HepG2 (cell line): ENCODE data around the gene EFNA3. TPM values are rescaled to one million over a fixed set of nuclear protein-coding genes. Genes with fewer than 3 reads are reported as not detected.
A peak's percentile ranks its signal among the peaks of the same experiment; 100 is the strongest.

Experiments used
- CAMTA2 ChIP-seq: sonication (generic); formaldehyde crosslinking; IDR thresholded peaks from 2 replicates; pipeline ENCODE4 v1.4.0; 2020; ENCODE audit warnings: mild to moderate bottlenecking, missing genetic modification reagents, borderline replicate concordance
- CC2D1A ChIP-seq: sonication (generic); formaldehyde crosslinking; IDR thresholded peaks from 2 replicates; pipeline ENCODE4 v1.8.1; 2023; ENCODE audit warnings: mild to moderate bottlenecking, missing genetic modification reagents
- DMAP1 ChIP-seq: IDR thresholded peaks from 2 replicates; pipeline ENCODE4 v1.6.1; 2016
- MAZ ChIP-seq, 2 experiments: sonication (generic) in 1 of 2; formaldehyde crosslinking in 1 of 2; IDR thresholded peaks; 2 replicates each; pipeline versions ENCODE4 v1.5.0 to v1.6.1; 2012 to 2020; ENCODE audit warnings: low read depth in 2 of 2, mild to moderate bottlenecking in 2 of 2, borderline replicate concordance in 1 of 2, improper control_type of control experiment in 1 of 2, low read length in 1 of 2, missing genetic modification reagents in 1 of 2, moderate library complexity in 1 of 2
- MED13 ChIP-seq: sonication (generic); formaldehyde crosslinking; IDR thresholded peaks from 2 replicates; pipeline ENCODE4 v1.5.0; 2020; ENCODE audit warnings: missing genetic modification reagents
- MLLT10 ChIP-seq: sonication (generic); formaldehyde crosslinking; IDR thresholded peaks from 2 replicates; pipeline ENCODE4 v1.4.0; 2020; ENCODE audit warnings: missing genetic modification reagents
- MNT ChIP-seq: fragments of 450-650 bp; IDR thresholded peaks from 2 replicates; pipeline ENCODE4 v1.6.1; 2016
- TARDBP ChIP-seq: sonication (generic); formaldehyde crosslinking; IDR thresholded peaks from 2 replicates; pipeline ENCODE4 v1.8.0; 2022; ENCODE audit warnings: mild to moderate bottlenecking, missing genetic modification reagents
- ZFX ChIP-seq: sonication (generic); formaldehyde crosslinking; IDR thresholded peaks from 2 replicates; pipeline ENCODE4 v1.4.0; 2020; ENCODE audit warnings: mild to moderate bottlenecking, low read depth, missing genetic modification reagents, moderate library complexity
- ZNF609 ChIP-seq: sonication (generic); formaldehyde crosslinking; IDR thresholded peaks from 2 replicates; pipeline ENCODE4 v1.4.0; 2020; ENCODE audit warnings: mild to moderate bottlenecking, missing genetic modification reagents, borderline replicate concordance
- polyA plus RNA-seq, 8 experiments: library from polyadenylated mRNA; depleted of rRNA in 3 of 8; stranded (reverse) in 7 of 8; unstranded in 1 of 8; fragments of >200 nt; fragmentation: Illumina TruSeq in 4 of 8; extraction: Trizol in 4 of 8; gene quantifications; 2 replicates each; pipeline versions ENCODE4 v1.2.1 to v1.2.3, GENCODE V29; 2011 to 2016; ENCODE audit warnings: low read depth in 4 of 8, missing spikeins in 1 of 8, mixed read lengths in 1 of 8; ENCODE audit not compliant: insufficient read depth in 1 of 8
- total RNA-seq, 5 experiments: library from RNA; depleted of rRNA; stranded (reverse); fragments of >200 nt; fragmentation: Illumina TruSeq; extraction: Trizol; gene quantifications; 2 replicates each; pipeline ENCODE4 v1.2.3, GENCODE V29; 2016; ENCODE audit warnings: low read depth in 1 of 5
- TF ChIP-seq, protein P1 (sequence below): sonication (generic); formaldehyde crosslinking; IDR thresholded peaks from 2 replicates; pipeline ENCODE4 v1.4.0; 2020; ENCODE audit warnings: missing genetic modification reagents
- TF ChIP-seq, protein P2 (sequence below): IDR thresholded peaks from 2 replicates; pipeline ENCODE4 v1.6.1; 2016; ENCODE audit warnings: low read depth, missing genetic modification reagents, missing compliant biosample characterization

Gene EFNA3
- total and polyA plus RNA-seq, 2 of the 13 experiments (the other 11 are each of a cell fraction or from before 2014, with no cell fraction given), result 1.0 to 5.7 TPM

DNA sequence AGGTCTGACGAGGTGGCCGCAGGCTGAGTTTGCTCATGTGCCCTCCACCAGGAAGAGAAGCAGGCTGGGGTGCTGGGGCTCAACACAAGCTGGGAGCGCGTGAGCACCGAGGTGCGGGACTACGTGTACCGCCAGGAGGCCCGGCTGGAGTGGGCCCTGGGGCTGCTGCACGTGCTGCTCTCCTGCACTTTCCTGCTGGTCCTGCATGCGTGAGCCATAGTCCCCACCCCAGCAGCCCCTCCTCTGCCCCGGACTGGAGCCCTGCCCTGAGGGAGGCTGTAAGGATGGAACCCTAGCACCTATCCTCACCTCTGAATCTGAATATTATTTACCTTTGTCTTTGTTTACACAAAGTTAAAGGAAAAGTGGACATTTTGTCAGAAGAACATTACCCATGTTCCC, 35.3 kb upstream of the EFNA3 start (continued):
- TF ChIP-seq, protein P1, sequence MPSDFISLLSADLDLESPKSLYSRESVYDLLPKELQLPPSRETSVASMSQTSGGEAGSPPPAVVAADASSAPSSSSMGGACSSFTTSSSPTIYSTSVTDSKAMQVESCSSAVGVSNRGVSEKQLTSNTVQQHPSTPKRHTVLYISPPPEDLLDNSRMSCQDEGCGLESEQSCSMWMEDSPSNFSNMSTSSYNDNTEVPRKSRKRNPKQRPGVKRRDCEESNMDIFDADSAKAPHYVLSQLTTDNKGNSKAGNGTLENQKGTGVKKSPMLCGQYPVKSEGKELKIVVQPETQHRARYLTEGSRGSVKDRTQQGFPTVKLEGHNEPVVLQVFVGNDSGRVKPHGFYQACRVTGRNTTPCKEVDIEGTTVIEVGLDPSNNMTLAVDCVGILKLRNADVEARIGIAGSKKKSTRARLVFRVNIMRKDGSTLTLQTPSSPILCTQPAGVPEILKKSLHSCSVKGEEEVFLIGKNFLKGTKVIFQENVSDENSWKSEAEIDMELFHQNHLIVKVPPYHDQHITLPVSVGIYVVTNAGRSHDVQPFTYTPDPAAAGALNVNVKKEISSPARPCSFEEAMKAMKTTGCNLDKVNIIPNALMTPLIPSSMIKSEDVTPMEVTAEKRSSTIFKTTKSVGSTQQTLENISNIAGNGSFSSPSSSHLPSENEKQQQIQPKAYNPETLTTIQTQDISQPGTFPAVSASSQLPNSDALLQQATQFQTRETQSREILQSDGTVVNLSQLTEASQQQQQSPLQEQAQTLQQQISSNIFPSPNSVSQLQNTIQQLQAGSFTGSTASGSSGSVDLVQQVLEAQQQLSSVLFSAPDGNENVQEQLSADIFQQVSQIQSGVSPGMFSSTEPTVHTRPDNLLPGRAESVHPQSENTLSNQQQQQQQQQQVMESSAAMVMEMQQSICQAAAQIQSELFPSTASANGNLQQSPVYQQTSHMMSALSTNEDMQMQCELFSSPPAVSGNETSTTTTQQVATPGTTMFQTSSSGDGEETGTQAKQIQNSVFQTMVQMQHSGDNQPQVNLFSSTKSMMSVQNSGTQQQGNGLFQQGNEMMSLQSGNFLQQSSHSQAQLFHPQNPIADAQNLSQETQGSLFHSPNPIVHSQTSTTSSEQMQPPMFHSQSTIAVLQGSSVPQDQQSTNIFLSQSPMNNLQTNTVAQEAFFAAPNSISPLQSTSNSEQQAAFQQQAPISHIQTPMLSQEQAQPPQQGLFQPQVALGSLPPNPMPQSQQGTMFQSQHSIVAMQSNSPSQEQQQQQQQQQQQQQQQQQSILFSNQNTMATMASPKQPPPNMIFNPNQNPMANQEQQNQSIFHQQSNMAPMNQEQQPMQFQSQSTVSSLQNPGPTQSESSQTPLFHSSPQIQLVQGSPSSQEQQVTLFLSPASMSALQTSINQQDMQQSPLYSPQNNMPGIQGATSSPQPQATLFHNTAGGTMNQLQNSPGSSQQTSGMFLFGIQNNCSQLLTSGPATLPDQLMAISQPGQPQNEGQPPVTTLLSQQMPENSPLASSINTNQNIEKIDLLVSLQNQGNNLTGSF (CRISPR knock-in tag), result no peak
- no peak for TF ChIP-seq CAMTA2 (CRISPR knock-in tag)
- TF ChIP-seq MLLT10 (CRISPR knock-in tag), result no peak
- peak; percentile 29; the same call in 1 of the 2 replicates for TF ChIP-seq ZNF609 (CRISPR knock-in tag)
- TF ChIP-seq MED13 (CRISPR knock-in tag), result no peak
- TF ChIP-seq TARDBP (CRISPR knock-in tag), result no peak
- no peak for TF ChIP-seq DMAP1 (CRISPR knock-in tag)
- TF ChIP-seq ZFX (CRISPR knock-in tag), result peak; percentile 59; the same call in 1 of the 2 replicates
- TF ChIP-seq, protein P2, sequence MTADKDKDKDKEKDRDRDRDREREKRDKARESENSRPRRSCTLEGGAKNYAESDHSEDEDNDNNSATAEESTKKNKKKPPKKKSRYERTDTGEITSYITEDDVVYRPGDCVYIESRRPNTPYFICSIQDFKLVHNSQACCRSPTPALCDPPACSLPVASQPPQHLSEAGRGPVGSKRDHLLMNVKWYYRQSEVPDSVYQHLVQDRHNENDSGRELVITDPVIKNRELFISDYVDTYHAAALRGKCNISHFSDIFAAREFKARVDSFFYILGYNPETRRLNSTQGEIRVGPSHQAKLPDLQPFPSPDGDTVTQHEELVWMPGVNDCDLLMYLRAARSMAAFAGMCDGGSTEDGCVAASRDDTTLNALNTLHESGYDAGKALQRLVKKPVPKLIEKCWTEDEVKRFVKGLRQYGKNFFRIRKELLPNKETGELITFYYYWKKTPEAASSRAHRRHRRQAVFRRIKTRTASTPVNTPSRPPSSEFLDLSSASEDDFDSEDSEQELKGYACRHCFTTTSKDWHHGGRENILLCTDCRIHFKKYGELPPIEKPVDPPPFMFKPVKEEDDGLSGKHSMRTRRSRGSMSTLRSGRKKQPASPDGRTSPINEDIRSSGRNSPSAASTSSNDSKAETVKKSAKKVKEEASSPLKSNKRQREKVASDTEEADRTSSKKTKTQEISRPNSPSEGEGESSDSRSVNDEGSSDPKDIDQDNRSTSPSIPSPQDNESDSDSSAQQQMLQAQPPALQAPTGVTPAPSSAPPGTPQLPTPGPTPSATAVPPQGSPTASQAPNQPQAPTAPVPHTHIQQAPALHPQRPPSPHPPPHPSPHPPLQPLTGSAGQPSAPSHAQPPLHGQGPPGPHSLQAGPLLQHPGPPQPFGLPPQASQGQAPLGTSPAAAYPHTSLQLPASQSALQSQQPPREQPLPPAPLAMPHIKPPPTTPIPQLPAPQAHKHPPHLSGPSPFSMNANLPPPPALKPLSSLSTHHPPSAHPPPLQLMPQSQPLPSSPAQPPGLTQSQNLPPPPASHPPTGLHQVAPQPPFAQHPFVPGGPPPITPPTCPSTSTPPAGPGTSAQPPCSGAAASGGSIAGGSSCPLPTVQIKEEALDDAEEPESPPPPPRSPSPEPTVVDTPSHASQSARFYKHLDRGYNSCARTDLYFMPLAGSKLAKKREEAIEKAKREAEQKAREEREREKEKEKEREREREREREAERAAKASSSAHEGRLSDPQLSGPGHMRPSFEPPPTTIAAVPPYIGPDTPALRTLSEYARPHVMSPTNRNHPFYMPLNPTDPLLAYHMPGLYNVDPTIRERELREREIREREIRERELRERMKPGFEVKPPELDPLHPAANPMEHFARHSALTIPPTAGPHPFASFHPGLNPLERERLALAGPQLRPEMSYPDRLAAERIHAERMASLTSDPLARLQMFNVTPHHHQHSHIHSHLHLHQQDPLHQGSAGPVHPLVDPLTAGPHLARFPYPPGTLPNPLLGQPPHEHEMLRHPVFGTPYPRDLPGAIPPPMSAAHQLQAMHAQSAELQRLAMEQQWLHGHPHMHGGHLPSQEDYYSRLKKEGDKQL, result no peak
- no peak for TF ChIP-seq CC2D1A (CRISPR knock-in tag)
- no peak for TF ChIP-seq MNT
- TF ChIP-seq MAZ (IDR thresholded peaks at IDR 0.05; ENCODE audit: borderline replicate concordance, low read depth, low read length), result no peak
- no peak for TF ChIP-seq MAZ (CRISPR knock-in tag; IDR thresholded peaks at IDR 0.05; ENCODE audit: low read depth)
